ENCODE data around the gene C19orf33. TPM values are rescaled to one million over a fixed set of nuclear protein-coding genes. Genes with fewer than 3 reads are reported as not detected.

The C19orf33 gene
- total and polyA plus RNA-seq, 2 of the 8 experiments (the other 6 are each of a cell fraction or from before 2014, with no cell fraction given) = 6.0 to 36.0 TPM

Small RNAs within 50 kb of the gene (small RNA-seq; reads per million reads assigned to genes)
- gene RF00019 (ENCODE audit: insufficient read depth) = not detected

Other genes with a start within 250 kb of the C19orf33 start
- 15.2 and 15.6 TPM in 2 replicates for gene DPF1, start 80.0 kb upstream of the C19orf33 start, total RNA-seq (2021; fragmentation: NEBNext Ultra II Directional; extraction: Animal tissue kit (Norgen Biotek cat#: 25700))
- 12.9 and 20.9 TPM in 2 replicates for gene DPF1, start 80.0 kb upstream of the C19orf33 start, polyA plus RNA-seq (2011; rRNA removed)
- gene PPP1R14A, start 47.9 kb upstream of the C19orf33 start, total RNA-seq (2021; fragmentation: NEBNext Ultra II Directional; extraction: Animal tissue kit (Norgen Biotek cat#: 25700)) = 21.8 and 26.3 TPM in 2 replicates
- gene PPP1R14A, start 47.9 kb upstream of the C19orf33 start, polyA plus RNA-seq (2011; rRNA removed) = 13.6 and 20.7 TPM in 2 replicates
- 296 and 303 TPM in 2 replicates for gene SPINT2, start 39.7 kb upstream of the C19orf33 start, total RNA-seq (2021; fragmentation: NEBNext Ultra II Directional; extraction: Animal tissue kit (Norgen Biotek cat#: 25700))
- 294 and 376 TPM in 2 replicates for gene SPINT2, start 39.7 kb upstream of the C19orf33 start, polyA plus RNA-seq (2011; rRNA removed)
- gene YIF1B, start 11.7 kb downstream of the C19orf33 start, total RNA-seq (2021; fragmentation: NEBNext Ultra II Directional; extraction: Animal tissue kit (Norgen Biotek cat#: 25700)) = 89.6 and 94.3 TPM in 2 replicates
- gene YIF1B, start 11.7 kb downstream of the C19orf33 start, polyA plus RNA-seq (2011; rRNA removed) = 305 and 441 TPM in 2 replicates
- 13.3 and 14.1 TPM in 2 replicates for gene KCNK6, start 15.6 kb downstream of the C19orf33 start, total RNA-seq (2021; fragmentation: NEBNext Ultra II Directional; extraction: Animal tissue kit (Norgen Biotek cat#: 25700))
- 10.6 TPM in 2 replicates for gene KCNK6, start 15.6 kb downstream of the C19orf33 start, polyA plus RNA-seq (2011; rRNA removed)
- gene CATSPERG, start 31.6 kb downstream of the C19orf33 start, total RNA-seq (2021; fragmentation: NEBNext Ultra II Directional; extraction: Animal tissue kit (Norgen Biotek cat#: 25700)) = 2.8 and 3.1 TPM in 2 replicates
- gene CATSPERG, start 31.6 kb downstream of the C19orf33 start, polyA plus RNA-seq (2011; rRNA removed) = 1.4 and 2.6 TPM in 2 replicates
- gene PSMD8, start 70.3 kb downstream of the C19orf33 start, total RNA-seq (2021; fragmentation: NEBNext Ultra II Directional; extraction: Animal tissue kit (Norgen Biotek cat#: 25700)) = 170 and 183 TPM in 2 replicates
- 410 and 486 TPM in 2 replicates for gene PSMD8, start 70.3 kb downstream of the C19orf33 start, polyA plus RNA-seq (2011; rRNA removed)
- 1.2 and 2.7 TPM in 2 replicates for gene GGN, start 83.8 kb downstream of the C19orf33 start, total RNA-seq (2021; fragmentation: NEBNext Ultra II Directional; extraction: Animal tissue kit (Norgen Biotek cat#: 25700))
- 0.47 and 0.69 TPM in 2 replicates for gene GGN, start 83.8 kb downstream of the C19orf33 start, polyA plus RNA-seq (2011; rRNA removed)
- 7.1 and 8.1 TPM in 2 replicates for gene SPRED3, start 84.4 kb downstream of the C19orf33 start, total RNA-seq (2021; fragmentation: NEBNext Ultra II Directional; extraction: Animal tissue kit (Norgen Biotek cat#: 25700))
- 10.3 and 13.5 TPM in 2 replicates for gene SPRED3, start 84.4 kb downstream of the C19orf33 start, polyA plus RNA-seq (2011; rRNA removed)
- gene FAM98C, start 98.8 kb downstream of the C19orf33 start, total RNA-seq (2021; fragmentation: NEBNext Ultra II Directional; extraction: Animal tissue kit (Norgen Biotek cat#: 25700)) = 4.6 and 6.1 TPM in 2 replicates
- gene FAM98C, start 98.8 kb downstream of the C19orf33 start, polyA plus RNA-seq (2011; rRNA removed) = 9.4 and 12.3 TPM in 2 replicates
- gene RASGRP4, start 122.0 kb downstream of the C19orf33 start, total RNA-seq (2021; fragmentation: NEBNext Ultra II Directional; extraction: Animal tissue kit (Norgen Biotek cat#: 25700)) = 1.9 and 2.0 TPM in 2 replicates
- gene RASGRP4, start 122.0 kb downstream of the C19orf33 start, polyA plus RNA-seq (2011; rRNA removed) = 3.1 and 5.7 TPM in 2 replicates
- 10.7 and 11.8 TPM in 2 replicates for gene RYR1, start 129.4 kb downstream of the C19orf33 start, total RNA-seq (2021; fragmentation: NEBNext Ultra II Directional; extraction: Animal tissue kit (Norgen Biotek cat#: 25700))
- 5.8 and 12.3 TPM in 2 replicates for gene RYR1, start 129.4 kb downstream of the C19orf33 start, polyA plus RNA-seq (2011; rRNA removed)

Measured in H1 (cell line).